AG04450 (cell line): ENCODE data around the gene LRP5. TPM values are rescaled to one million over a fixed set of nuclear protein-coding genes. Genes with fewer than 3 reads are reported as not detected.

Experiments
- CTCF ChIA-PET: fragments of 300-600, 350-600 bp; formaldehyde crosslinking; extraction: SDS; loops from one replicate; lab custom pipeline; 2022; ENCODE audit warnings: antibody characterized with exemption, inconsistent platforms; lab: Charles Lee
- POLR2A ChIA-PET: fragments of 350-600 bp; formaldehyde crosslinking; extraction: SDS; loops from one replicate; lab custom pipeline; 2021; ENCODE audit warnings: antibody characterized with exemption, inconsistent platforms; lab: Yijun Ruan, JAX
- DNase-seq: peaks from one replicate; pipeline ENCODE4 v3.0.0-alpha.2; 2011; ENCODE audit warnings: low read depth, low spot score
- H3K27ac ChIP-seq: one replicate; pipeline ENCODE4 v1.5.1; 2012; ENCODE audit warnings: low read depth, low read length, control low read depth
- H3K27me3 ChIP-seq: one replicate; pipeline ENCODE4 v1.6.0; 2012; ENCODE audit warnings: low read length; ENCODE audit not compliant: control insufficient read depth, insufficient read depth
- H3K4me3 ChIP-seq: 2 replicates; pipeline ENCODE4 v1.5.1; 2011; ENCODE audit warnings: mild to moderate bottlenecking, low read depth, low read length, control low read depth
- H3K9me3 ChIP-seq: 2 replicates; pipeline ENCODE4 v1.5.1; 2012; ENCODE audit warnings: low read length; ENCODE audit not compliant: control insufficient read depth, insufficient read depth
- CTCF ChIP-seq: IDR thresholded peaks from 2 replicates; pipeline ENCODE4 v1.5.1; 2011; ENCODE audit warnings: low read depth, low read length, control low read depth, inconsistent platforms
- polyA plus RNA-seq: library from polyadenylated mRNA; depleted of rRNA; stranded (reverse); fragments of >200 nt; gene quantifications from 2 replicates; pipeline ENCODE4 v1.2.3, GENCODE V29; 2011

The LRP5 gene
- polyA plus RNA-seq, 1 experiment = 4.9 TPM

- no peak for DNase-seq
- no peak for TF ChIP-seq CTCF
- no peaks in the 10 kb centered on the region for H3K27me3 ChIP-seq
- CTCF ChIA-PET = interaction anchor here (2.5 kb wide), 1 partner anchor 8 kb away, joined by 8 read pairs; no protein-coding TSS in a partner anchor
- no peak overlapping the region for H3K4me3 ChIP-seq
- no peak overlapping the region for H3K27ac ChIP-seq
- POLR2A ChIA-PET = no interaction called here
- no peaks in the 10 kb centered on the region; the same call in 1 of the 2 replicates for H3K9me3 ChIP-seq
Observed at GRCh38 chr11:68375337-68375736, 62.9 kb downstream of the LRP5 start.

- CTCF ChIA-PET = interaction anchor here (0.7 to 2.5 kb wide), 2 partner anchors 7 to 18 kb away, joined by 3 to 8 read pairs; no protein-coding TSS in a partner anchor
- H3K27me3 ChIP-seq = no peaks in the 10 kb centered on the region
- no peak for TF ChIP-seq CTCF
- DNase-seq = no peak
- H3K9me3 ChIP-seq = no peaks in the 10 kb centered on the region; the same call in 1 of the 2 replicates
- no peak overlapping the region for H3K4me3 ChIP-seq
- H3K27ac ChIP-seq = no peak overlapping the region
- POLR2A ChIA-PET = no interaction called here
Observed at GRCh38 chr11:68375766-68376165, 63.4 kb downstream of the LRP5 start.

- Histone ChIP-seq H3K9me3 (no peaks in the 10 kb centered on the region; the same call in 1 of the 2 replicates), H3K27me3 (no peaks in the 10 kb centered on the region), H3K4me3 (no peak overlapping the region), H3K27ac (no peak overlapping the region)
- POLR2A ChIA-PET = no interaction called here
- no peak for DNase-seq
- TF ChIP-seq CTCF = no peak
- CTCF ChIA-PET = no interaction called here
Observed at GRCh38 chr11:68377389-68377795, 65.0 kb downstream of the LRP5 start.

GRCh38 chr11:68379206-68379605, 66.8 kb downstream of the LRP5 start:
- CTCF ChIA-PET = interaction anchor here (1.0 kb wide), 1 partner anchor 108 kb away, joined by 3 read pairs; no protein-coding TSS in a partner anchor
- DNase-seq = no peak

More at GRCh38 chr11:68379206-68379605, 66.8 kb downstream of the LRP5 start:
- no peak overlapping the region for H3K4me3 ChIP-seq
- no peak for TF ChIP-seq CTCF
- no peaks in the 10 kb centered on the region; the same call in 1 of the 2 replicates for H3K9me3 ChIP-seq
- POLR2A ChIA-PET = interaction anchor here (0.9 kb wide), 1 partner anchor 107 kb away, joined by 3 read pairs; the partner anchor contains the start of gene C11orf24
- H3K27ac ChIP-seq = no peak overlapping the region
- H3K27me3 ChIP-seq = no peaks in the 10 kb centered on the region
